ENCODE results near the gene UNC13C.

Gene UNC13C

GRCh38 chr15:54482251-54482650 is 504.0 kb downstream of the UNC13C start:
- no peak for DNase-seq (ENCODE audit: low spot score)

- no peak for DNase-seq (ENCODE audit: low spot score)
These were observed 522.1 kb downstream of the UNC13C start for GRCh38 chr15:54500330-54500729.

DNA sequence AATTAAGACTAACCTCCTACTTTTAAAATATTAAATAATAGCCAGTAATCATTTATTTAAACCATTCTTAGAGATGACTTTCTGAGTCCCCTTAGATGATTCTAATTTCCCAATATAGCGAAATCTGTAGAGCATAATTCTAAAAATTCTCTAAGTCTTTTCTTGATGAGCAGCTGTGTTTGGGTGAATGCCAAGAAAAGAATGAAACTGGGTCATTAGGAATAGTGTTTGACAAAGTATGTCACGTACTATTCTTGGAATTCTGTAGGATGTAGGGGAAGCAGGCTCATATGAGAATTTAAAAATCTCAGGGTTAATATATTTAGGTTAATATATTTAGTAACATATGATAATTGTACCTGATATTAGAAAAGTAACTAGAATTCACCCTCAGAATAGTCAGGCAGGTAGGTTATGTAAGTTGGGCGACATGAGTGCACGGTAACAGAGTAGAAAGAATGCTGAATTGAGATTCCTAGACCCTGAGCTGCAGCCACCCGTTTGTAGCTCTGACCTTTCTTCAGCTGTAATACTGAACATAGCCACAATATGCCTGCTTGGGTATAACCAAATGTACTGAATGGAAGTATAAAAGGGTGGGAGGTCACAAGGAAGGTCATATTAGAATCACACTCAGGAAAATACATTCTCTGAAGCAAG is 524.3 kb downstream of the UNC13C start:
- no peak for DNase-seq (ENCODE audit: low spot score)

- no peak for DNase-seq (ENCODE audit: low spot score)
These were observed 526.5 kb downstream of the UNC13C start for GRCh38 chr15:54504695-54505094.

GRCh38 chr15:54506977-54507524 is 528.8 kb downstream of the UNC13C start:
- DNase-seq (ENCODE audit: low spot score): no peak

DNA sequence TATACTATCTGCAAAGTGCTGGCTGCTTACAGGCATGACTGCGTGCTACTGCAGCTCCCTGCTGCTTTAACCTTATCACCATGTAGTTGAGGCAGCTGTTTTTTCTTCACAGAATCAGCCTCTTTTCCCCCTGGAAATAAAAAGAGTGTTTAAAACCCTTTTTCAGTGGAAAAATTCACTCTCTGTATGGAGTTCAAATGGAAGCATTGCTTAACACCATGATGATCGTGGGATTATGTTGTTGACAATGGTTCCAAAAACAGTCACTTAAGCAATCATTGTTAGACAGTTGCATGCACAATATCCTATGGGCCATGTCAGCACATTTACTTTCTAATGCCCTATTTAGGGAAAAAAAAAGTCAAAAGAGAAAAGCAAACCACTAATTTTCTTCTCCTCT is 536.4 kb downstream of the UNC13C start:
- DNase-seq (ENCODE audit: low spot score): no peak

DNA sequence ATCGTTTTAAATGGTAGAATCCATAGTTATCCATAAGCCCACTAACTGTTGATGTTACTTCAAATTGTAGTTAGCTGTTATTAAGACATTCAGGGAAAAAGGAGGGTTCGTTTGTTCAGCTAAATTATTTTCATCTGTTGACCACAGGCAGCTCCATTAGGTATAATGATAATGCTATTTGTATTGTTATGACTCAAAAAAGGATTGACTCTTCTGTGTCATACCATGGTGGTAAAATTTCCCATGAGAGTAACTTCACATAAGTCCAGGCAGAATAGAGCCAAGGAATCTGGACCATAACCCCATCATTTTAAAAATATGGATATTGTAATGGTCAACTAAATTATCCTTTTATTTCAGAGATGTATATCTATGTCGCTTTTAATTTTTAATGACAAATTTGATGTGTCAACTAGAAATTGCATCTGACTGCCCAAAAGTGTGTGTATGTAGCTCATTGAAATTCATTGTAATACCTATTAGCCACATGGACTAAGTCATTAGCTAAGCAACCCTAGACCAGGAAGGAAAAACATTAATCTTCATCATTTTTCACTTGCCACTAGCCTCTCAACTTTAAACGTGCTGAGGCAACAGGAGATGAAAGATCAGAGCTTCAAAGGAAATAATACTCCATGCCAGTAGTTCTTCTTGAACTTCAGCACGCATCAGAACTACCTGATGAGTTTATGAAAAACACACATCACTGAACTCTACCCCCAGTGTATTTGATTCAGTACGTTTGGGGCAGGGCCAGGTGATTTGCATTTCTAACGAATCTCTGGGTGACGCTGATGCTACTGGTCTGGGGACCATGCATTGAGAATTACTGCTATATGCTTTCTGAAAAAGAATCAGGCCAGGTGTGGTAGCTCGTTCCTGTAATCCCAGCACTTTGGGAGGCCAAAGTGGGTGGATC is 537.7 kb downstream of the UNC13C start:
- DNase-seq (ENCODE audit: low spot score): no peak

- DNase-seq (ENCODE audit: low spot score): no peak
These were observed 539.1 kb downstream of the UNC13C start for GRCh38 chr15:54517366-54517765.

DNA sequence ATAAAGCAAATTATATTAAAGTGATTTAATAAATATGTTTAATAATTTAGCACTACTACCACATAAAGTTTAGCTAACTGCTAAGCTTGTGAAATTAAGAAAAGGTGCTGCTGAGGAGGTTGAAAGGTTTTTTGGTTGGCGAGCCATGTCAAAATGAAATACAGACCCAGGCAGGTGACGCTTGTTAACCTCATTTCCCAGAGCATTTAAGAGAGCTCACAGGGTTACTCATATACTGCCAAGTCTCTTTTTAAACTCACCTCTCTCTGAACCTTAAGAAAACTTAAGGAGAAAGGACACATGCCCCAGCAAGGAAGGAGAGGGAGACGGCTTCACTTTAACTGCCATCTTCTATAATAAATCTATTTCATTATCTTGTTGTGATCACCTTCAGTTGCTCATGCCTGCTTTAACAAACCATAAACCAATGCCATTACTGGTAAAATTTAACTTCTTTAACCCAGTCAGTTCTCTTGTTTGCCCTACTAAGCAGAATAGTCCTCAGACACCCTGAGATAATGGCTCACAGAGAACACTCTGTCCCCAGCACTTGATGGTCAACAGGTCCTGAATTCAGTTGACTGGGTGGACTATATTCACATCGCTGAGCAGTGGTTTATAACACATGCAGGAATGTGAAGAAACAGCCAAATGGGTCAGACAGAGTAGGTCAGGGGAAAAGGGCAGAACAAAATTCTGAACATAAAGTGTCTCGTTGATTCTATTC is 540.1 kb downstream of the UNC13C start:
- no peak for DNase-seq (ENCODE audit: low spot score)

GRCh38 chr15:54519577-54519976 is 541.3 kb downstream of the UNC13C start:
- DNase-seq (ENCODE audit: low spot score): no peak

DNA sequence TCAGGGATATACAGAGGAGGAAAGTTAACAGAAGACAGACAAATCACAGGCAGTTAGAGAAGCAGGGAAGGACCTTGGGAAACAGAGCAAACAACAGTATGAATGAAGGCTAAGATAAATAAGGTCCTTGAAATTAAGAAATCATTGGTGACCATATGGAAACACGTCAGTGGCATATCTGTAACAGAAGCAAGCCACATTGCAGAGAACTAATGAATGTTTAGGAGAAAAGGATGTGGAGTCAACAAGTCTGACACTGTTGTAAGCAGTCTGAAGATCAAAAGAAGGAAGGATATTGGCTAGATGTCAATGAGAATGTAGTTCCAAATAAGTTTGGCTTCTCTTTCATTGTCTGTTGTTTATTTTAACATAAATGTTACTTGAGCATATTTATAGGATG is 542.4 kb downstream of the UNC13C start:
- no peak for DNase-seq (ENCODE audit: low spot score)

GRCh38 chr15:54521206-54521605 is 543.0 kb downstream of the UNC13C start:
- DNase-seq (ENCODE audit: low spot score): no peak

DNA sequence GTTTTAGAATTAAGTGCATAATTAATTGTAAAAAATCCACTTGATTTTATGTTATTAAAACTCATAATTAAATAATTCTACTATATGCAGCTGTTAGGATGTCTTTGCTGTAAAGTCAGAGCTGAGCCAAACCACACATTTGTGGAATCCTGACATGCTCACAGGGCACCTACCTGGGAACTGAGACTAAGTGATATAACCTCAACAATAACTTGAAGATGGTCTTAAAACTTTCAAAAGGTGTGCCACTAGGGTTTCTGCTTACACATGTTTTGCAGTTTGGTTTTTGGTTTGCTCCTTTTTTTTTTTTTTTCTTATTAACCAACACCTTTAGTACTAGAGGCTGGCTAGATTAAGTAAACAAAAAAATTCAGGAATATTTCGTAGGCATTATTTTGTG is 549.8 kb downstream of the UNC13C start:
- no peak for DNase-seq (ENCODE audit: low spot score)

GRCh38 chr15:54540721-54541120 is 562.5 kb downstream of the UNC13C start:
- DNase-seq (ENCODE audit: low spot score): no peak

DNA sequence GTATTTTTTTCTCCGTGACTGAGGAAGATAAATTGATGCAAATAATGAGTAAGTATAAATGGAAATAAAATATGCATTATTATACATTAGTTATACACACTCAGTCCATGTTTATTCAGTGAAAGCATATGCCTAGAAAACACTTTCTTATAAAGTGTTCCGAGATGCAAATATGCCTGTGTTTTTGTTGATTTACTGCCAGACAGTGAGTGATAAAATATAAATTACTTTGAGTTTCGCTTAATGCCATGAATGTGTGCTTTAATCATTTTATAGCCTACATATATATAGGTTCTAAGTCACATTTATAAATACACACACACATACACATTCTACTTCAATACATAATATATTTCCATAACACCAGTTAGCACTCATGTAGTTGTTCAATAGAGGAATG is 569.2 kb downstream of the UNC13C start:
- no peak for DNase-seq (ENCODE audit: low spot score)

GRCh38 chr15:54550954-54551353 is 572.7 kb downstream of the UNC13C start:
- no peak for DNase-seq (ENCODE audit: low spot score)

GRCh38 chr15:54556231-54556630 is 578.0 kb downstream of the UNC13C start:
- no peak for DNase-seq (ENCODE audit: low spot score)

- DNase-seq (ENCODE audit: low spot score): no peak
These were observed 581.3 kb downstream of the UNC13C start for GRCh38 chr15:54559405-54560069.

DNA sequence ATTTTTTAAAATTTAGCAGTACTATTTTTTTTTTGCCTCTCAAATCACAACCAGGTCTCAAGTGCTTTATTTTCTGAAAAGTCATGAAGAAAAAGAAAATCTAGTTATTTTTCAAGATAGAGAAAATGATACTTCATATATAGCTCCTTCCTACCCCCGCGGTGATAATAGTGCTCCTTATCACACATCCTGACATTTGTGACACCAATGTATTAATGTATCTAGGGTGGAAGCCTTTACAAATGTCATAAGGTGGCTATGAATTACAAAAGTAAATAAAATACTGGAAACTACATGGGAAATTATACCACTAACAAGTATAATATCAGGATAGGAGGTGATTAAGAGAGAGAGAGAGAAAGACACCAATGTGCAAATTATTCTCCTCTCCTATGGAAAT is 582.2 kb downstream of the UNC13C start:
- DNase-seq (ENCODE audit: low spot score): no peak

DNA sequence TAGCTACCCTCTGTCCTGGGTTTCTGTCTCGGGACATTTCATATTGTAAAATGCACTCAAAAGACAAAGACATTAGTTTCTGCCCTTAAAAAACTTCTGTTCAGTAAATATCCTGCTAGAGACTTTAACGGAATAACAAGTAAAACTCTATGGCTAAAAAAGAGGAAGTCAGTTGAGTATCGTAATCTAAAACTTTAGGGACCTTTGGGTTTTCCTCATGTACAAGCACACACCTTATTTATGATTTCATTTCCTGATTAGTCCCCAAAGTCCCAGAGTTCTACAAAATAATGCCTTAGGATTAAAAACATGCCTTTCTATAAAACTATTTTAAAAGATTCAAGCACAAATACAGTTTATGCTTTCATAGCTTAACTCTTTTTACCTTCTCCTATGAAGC is 585.9 kb downstream of the UNC13C start:
- no peak for DNase-seq (ENCODE audit: low spot score)

DNA sequence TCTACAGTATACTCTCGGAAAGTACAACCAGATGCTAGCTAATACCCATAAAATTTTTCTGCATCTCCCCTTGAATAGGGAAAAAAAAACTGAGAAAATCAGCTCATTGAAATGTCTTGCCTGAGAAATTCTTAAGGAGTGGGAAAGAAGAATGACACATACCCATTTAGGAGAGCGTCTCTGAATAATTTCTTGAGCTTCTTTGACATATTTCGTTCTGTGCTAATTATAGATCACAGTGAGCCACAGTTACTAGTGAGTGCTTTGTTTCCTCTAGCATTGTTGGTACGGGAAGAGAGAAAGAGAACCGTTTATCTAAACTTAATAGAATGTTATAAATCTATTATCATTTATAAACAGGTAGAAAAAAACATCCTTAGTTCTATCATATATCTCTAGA is 588.4 kb downstream of the UNC13C start:
- DNase-seq (ENCODE audit: low spot score): no peak

Measured in hematopoietic multipotent progenitor cell treated with erythropoietin and hydrocortisone succinate and interleukin-3 and kit ligand, for 15 days (in vitro differentiated cells).